Measurements from ENCODE around the gene ENTPD3. TPM values are rescaled to one million over a fixed set of nuclear protein-coding genes. Genes with fewer than 3 reads are reported as not detected.

Gene ENTPD3
- total RNA-seq, 1 donor from 2014 or later = not detected

GRCh38 chr3:40463579-40463978 is 76.6 kb downstream of the ENTPD3 start:
- H3K27me3 ChIP-seq = no peaks in the 10 kb centered on the region
- TF ChIP-seq, protein P1, sequence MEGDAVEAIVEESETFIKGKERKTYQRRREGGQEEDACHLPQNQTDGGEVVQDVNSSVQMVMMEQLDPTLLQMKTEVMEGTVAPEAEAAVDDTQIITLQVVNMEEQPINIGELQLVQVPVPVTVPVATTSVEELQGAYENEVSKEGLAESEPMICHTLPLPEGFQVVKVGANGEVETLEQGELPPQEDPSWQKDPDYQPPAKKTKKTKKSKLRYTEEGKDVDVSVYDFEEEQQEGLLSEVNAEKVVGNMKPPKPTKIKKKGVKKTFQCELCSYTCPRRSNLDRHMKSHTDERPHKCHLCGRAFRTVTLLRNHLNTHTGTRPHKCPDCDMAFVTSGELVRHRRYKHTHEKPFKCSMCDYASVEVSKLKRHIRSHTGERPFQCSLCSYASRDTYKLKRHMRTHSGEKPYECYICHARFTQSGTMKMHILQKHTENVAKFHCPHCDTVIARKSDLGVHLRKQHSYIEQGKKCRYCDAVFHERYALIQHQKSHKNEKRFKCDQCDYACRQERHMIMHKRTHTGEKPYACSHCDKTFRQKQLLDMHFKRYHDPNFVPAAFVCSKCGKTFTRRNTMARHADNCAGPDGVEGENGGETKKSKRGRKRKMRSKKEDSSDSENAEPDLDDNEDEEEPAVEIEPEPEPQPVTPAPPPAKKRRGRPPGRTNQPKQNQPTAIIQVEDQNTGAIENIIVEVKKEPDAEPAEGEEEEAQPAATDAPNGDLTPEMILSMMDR (IDR thresholded peaks at IDR 0.05) = no peak
- TF ChIP-seq EZH2phosphoT487 (IDR thresholded peaks at IDR 0.05) = no peak
- TF ChIP-seq EZH2 (IDR thresholded peaks at IDR 0.05) = no peak
- peaks cover 7% of the 10 kb centered on the region for H3K4me1 ChIP-seq
- H3K4me3 Mint-ChIP-seq = no peak overlapping the region
- peaks cover 60% of the 10 kb centered on the region for H3F3A ChIP-seq (ENCODE audit: low read depth)
- no peak overlapping the region for H3K9ac ChIP-seq
- no peak overlapping the region for H2AFZ ChIP-seq (replicated peaks)
- peaks cover 18% of the 10 kb centered on the region for H3K79me2 ChIP-seq (ENCODE audit: low read depth)
- no peak for DNase-seq (ENCODE audit: low spot score)
- no peaks in the 10 kb centered on the region for H3K9me3 ChIP-seq (ENCODE audit: low read depth)
- H3K4me3 ChIP-seq = no peak overlapping the region
- H3K36me3 ChIP-seq = peaks cover 12% of the 10 kb centered on the region
- H4K20me1 ChIP-seq (ENCODE audit: low read depth) = peaks cover 20% of the 10 kb centered on the region
- H3K4me1 Mint-ChIP-seq = peaks cover 4% of the 10 kb centered on the region
- no peaks in the 10 kb centered on the region for H3K27me3 Mint-ChIP-seq (ENCODE audit: insufficient read depth, low read depth)
- H3K4me2 ChIP-seq = no peak overlapping the region
- H3K27ac Mint-ChIP-seq = no peak overlapping the region
- H3K36me3 Mint-ChIP-seq = peaks cover 36% of the 10 kb centered on the region
- H3K27ac ChIP-seq = no peak overlapping the region
- no peaks in the 10 kb centered on the region for H3K9me3 Mint-ChIP-seq

GRCh38 chr3:40464339-40465110 is 77.5 kb downstream of the ENTPD3 start:
- Mint-ChIP-seq H3K36me3 (peaks cover 33% of the 10 kb centered on the region), H3K9me3 (no peaks in the 10 kb centered on the region), H3K4me3 (no peak overlapping the region), H3K27ac (no peak overlapping the region), H3K27me3 (ENCODE audit: insufficient read depth, low read depth) (no peaks in the 10 kb centered on the region), H3K4me1 (no peaks in the 10 kb centered on the region)
- no peak overlapping the region for H3K4me2 ChIP-seq
- DNase-seq (ENCODE audit: low spot score) = no peak
- no peak overlapping the region for H3K9ac ChIP-seq
- no peak overlapping the region for H2AFZ ChIP-seq (replicated peaks)
- H3K27ac ChIP-seq = no peak overlapping the region
- no peak overlapping the region for H3K4me3 ChIP-seq
- no peaks in the 10 kb centered on the region for H3K27me3 ChIP-seq
- TF ChIP-seq EZH2phosphoT487 (IDR thresholded peaks at IDR 0.05) (no peak), EZH2 (IDR thresholded peaks at IDR 0.05) (no peak)
- TF ChIP-seq, protein P1 (IDR thresholded peaks at IDR 0.05) = no peak
- H3K36me3 ChIP-seq = peaks cover 4% of the 10 kb centered on the region
- peaks cover 52% of the 10 kb centered on the region for H3F3A ChIP-seq (ENCODE audit: low read depth)
- H3K79me2 ChIP-seq (ENCODE audit: low read depth) = peaks cover 9% of the 10 kb centered on the region
- no peaks in the 10 kb centered on the region for H3K9me3 ChIP-seq (ENCODE audit: low read depth)
- peaks cover 11% of the 10 kb centered on the region for H4K20me1 ChIP-seq (ENCODE audit: low read depth)
- H3K4me1 ChIP-seq = no peaks in the 10 kb centered on the region

DNA sequence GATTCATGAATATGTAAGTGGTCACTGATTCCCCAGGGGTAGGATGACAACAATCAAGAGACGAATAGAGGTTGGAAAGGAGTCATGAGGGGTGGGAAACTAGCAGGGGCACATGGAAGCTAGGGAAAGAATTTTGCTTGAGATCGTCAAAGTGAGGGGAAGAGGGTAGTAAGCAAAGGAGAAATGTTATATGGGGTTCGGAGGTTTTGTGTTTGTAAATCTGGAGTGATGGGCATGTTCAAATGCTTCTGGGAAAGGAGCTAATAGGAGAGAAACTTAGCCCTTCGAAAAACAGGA is 78.1 kb downstream of the ENTPD3 start:
- peaks cover 33% of the 10 kb centered on the region for H3K36me3 Mint-ChIP-seq
- no peaks in the 10 kb centered on the region for H3K9me3 Mint-ChIP-seq
- no peak overlapping the region for H3K27ac Mint-ChIP-seq

More for the DNA sequence above, 78.1 kb downstream of the ENTPD3 start:
- no peak for DNase-seq (ENCODE audit: low spot score)
- Histone ChIP-seq H3K9me3 (ENCODE audit: low read depth) (no peaks in the 10 kb centered on the region), H4K20me1 (ENCODE audit: low read depth) (peaks cover 9% of the 10 kb centered on the region), H3K4me1 (no peaks in the 10 kb centered on the region), H3F3A (ENCODE audit: low read depth) (peaks cover 51% of the 10 kb centered on the region), H3K36me3 (peaks cover 4% of the 10 kb centered on the region), H3K27me3 (no peaks in the 10 kb centered on the region), H3K9ac (no peak overlapping the region), H3K79me2 (ENCODE audit: low read depth) (peaks cover 5% of the 10 kb centered on the region), H3K4me3 (no peak overlapping the region), H3K27ac (no peak overlapping the region), H3K4me2 (no peak overlapping the region), H2AFZ (replicated peaks) (no peak overlapping the region)
- no peak overlapping the region for H3K4me3 Mint-ChIP-seq
- H3K4me1 Mint-ChIP-seq = no peaks in the 10 kb centered on the region
- TF ChIP-seq EZH2phosphoT487 (IDR thresholded peaks at IDR 0.05) (no peak), EZH2 (IDR thresholded peaks at IDR 0.05) (no peak)
- TF ChIP-seq, protein P1 (IDR thresholded peaks at IDR 0.05) = no peak
- H3K27me3 Mint-ChIP-seq (ENCODE audit: insufficient read depth, low read depth) = no peaks in the 10 kb centered on the region

Data from neural progenitor cell (in vitro differentiated cells).